ENCODE measurements around the gene SPEF1.

DNA sequence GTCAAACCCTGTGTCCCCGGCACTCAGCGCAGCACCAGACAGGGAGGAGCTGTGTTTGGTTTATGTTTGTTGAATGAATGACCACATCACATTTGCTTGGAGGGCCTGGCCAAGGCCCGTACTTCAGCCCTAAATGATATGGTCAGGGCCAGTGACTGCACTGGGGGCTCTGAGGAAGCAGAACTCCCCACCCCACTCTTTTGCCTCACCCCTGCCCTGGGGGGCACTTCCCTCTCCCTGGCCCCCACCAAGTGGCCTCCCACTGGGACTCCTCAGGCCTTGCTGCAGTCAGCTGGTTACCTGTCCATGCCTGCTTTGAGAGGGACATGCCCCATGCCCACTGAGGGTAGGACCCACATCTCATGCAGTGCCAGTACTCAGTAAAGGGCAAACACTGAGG, 16.6 kb downstream of the SPEF1 start:
- TF ChIP-seq, protein P1, sequence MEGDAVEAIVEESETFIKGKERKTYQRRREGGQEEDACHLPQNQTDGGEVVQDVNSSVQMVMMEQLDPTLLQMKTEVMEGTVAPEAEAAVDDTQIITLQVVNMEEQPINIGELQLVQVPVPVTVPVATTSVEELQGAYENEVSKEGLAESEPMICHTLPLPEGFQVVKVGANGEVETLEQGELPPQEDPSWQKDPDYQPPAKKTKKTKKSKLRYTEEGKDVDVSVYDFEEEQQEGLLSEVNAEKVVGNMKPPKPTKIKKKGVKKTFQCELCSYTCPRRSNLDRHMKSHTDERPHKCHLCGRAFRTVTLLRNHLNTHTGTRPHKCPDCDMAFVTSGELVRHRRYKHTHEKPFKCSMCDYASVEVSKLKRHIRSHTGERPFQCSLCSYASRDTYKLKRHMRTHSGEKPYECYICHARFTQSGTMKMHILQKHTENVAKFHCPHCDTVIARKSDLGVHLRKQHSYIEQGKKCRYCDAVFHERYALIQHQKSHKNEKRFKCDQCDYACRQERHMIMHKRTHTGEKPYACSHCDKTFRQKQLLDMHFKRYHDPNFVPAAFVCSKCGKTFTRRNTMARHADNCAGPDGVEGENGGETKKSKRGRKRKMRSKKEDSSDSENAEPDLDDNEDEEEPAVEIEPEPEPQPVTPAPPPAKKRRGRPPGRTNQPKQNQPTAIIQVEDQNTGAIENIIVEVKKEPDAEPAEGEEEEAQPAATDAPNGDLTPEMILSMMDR (conservative IDR thresholded peaks at IDR 0.05 in 1 of 2, IDR thresholded peaks at IDR 0.05 in 1 of 2; ENCODE audit: extremely low read depth in 1 of 2, insufficient read depth in 1 of 2, low read depth in 1 of 2, low read length in 2 of 2): no peak
- no peak for TF ChIP-seq EZH2 (IDR thresholded peaks at IDR 0.05; ENCODE audit: borderline replicate concordance, low read length)
